Measurements from ENCODE around the gene MROH2A. TPM values are rescaled to one million over a fixed set of nuclear protein-coding genes. Genes with fewer than 3 reads are reported as not detected.

MROH2A gene
- total RNA-seq, 1 donor from 2014 or later: not detected

DNA sequence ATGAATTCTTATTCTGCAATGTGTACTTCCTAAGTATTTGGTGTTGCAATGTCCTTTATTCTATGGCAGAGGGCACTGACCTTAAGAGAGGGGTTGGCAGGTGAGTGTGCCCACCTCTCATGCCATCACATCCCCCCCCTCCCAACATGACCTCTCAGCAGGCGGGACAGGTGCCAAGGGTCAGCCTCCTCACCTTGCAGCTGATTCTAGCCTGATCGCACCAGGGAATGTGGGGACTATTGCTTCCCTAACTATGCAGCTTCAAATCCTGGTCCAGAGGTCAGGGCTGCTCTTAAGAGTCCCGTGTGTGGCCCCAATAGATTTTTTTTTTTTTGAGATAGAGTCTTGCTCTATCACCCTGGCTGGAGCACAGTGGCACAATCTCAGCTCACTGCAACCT, 66.7 kb downstream of the MROH2A start:
- TF ChIP-seq, protein P1, sequence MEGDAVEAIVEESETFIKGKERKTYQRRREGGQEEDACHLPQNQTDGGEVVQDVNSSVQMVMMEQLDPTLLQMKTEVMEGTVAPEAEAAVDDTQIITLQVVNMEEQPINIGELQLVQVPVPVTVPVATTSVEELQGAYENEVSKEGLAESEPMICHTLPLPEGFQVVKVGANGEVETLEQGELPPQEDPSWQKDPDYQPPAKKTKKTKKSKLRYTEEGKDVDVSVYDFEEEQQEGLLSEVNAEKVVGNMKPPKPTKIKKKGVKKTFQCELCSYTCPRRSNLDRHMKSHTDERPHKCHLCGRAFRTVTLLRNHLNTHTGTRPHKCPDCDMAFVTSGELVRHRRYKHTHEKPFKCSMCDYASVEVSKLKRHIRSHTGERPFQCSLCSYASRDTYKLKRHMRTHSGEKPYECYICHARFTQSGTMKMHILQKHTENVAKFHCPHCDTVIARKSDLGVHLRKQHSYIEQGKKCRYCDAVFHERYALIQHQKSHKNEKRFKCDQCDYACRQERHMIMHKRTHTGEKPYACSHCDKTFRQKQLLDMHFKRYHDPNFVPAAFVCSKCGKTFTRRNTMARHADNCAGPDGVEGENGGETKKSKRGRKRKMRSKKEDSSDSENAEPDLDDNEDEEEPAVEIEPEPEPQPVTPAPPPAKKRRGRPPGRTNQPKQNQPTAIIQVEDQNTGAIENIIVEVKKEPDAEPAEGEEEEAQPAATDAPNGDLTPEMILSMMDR (conservative IDR thresholded peaks at IDR 0.05; ENCODE audit: low read depth, low read length): no peak
- no peak overlapping the region for H3K4me3 ChIP-seq (ENCODE audit: low read depth, low read length)
- no peak for DNase-seq (ENCODE audit: low read depth)

DNA sequence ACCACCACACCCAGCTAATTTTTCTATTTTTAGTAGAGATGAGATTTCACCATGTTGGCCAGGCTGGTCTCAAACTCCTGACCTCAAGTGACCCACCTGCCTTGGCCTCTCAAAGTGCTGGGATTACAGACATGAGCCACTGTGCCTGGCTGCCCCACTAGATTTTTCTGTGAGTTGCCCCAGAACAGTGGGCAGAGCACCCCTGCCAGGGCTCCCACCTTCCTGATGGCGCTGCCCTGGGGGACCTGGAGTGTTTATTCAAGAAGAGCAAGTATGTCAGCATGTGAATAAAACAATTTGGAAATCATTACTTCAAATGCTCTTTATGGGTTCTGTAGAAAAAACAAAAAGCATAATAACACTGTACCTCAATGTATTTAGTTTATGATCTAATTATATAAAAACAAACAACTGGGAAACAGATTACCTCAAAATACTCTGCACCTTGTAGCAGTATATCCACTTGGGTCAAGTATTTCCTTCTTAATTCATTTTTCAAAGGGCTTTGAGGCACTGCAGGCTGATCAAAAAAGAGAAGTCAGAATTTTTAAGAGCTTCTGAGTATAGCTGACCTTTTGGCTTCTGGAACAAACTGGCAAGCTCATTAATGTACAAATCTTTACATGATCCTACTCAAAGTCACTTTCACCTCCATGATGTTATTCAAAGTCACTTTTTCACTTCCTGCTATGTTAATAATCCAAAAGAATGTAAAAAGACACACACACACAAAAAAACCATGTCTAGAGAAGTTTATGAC, 67.4 kb downstream of the MROH2A start:
- no peak overlapping the region for H3K4me3 ChIP-seq (ENCODE audit: low read depth, low read length)
- no peak for DNase-seq (ENCODE audit: low read depth)
- TF ChIP-seq, protein P1 (conservative IDR thresholded peaks at IDR 0.05; ENCODE audit: low read depth, low read length): no peak

DNA sequence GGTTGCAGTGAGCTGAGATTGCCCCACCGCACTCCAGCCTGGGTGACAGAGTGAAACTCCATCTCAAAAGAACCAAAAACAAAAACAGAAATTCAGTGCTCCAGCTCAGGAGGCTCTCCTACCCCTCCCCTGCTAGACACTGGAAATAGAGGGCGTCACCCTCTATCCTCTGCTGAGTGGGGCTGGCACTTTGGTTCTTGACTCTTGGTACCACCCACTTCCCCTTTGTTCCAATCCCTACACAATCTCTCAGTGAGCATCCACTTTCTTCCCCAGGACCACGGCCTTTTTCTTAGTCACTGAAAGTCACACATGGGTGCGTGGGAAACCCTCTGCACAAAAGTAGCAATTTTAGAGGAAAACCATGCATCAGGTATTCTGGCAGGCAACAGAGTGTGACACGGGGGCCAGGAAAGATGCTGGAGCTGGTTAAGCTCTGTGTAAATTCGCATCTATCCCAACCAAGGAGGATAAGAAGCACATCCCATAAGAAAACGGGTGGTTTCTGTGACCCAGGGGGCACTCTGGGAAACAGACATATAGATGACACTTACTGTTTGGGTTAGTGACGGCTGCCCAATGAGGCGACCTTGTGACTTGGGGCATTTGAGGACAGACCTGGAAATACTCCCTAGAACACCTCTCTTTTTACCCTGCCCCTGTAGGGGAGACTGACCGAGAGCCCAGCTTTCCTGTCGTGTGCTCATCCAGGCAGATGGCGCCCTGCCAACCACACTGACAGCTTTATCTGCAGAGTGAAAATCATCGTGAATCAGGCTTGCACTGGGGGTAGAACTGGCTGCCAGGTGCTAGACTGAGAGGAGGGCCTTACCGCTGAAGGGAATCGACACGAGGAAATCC, 68.5 kb downstream of the MROH2A start:
- DNase-seq (ENCODE audit: low read depth): no peak
- H3K4me3 ChIP-seq (ENCODE audit: low read depth, low read length): no peak overlapping the region
- TF ChIP-seq, protein P1 (conservative IDR thresholded peaks at IDR 0.05; ENCODE audit: low read depth, low read length): no peak

DNA sequence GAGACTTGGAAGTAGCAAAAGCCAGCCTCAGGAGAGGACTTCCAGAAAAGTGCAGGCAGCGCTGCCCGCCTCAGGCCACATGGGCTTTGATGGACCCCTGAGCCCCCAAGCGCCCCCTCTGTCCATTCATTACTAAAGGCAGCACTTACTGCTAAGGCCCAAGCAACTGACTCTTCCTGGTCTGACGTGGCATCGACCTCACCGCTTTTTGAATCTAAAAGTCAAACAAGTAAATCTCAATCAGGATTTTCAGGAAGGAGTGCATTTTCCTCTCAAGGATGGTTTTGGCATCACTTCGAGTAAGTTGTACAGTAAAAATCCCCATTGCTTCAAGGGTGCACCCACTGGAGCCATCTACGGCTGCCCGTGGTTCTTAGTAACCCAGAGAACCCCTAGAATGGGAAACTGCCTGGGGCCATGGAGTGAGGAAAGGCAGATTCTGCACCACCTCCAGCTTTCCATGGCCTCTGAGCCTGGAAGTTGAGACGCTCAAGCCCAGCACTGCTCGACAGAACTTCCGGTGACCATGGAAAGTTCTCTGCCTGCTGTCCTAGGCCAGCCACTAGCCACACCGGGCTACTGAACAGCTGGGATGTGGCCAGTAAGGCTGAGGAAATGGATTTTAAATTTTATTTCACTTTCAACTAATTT, 69.2 kb downstream of the MROH2A start:
- no peak overlapping the region for H3K4me3 ChIP-seq (ENCODE audit: low read depth, low read length)
- no peak for DNase-seq (ENCODE audit: low read depth)
- TF ChIP-seq, protein P1 (conservative IDR thresholded peaks at IDR 0.05; ENCODE audit: low read depth, low read length): no peak

DNA sequence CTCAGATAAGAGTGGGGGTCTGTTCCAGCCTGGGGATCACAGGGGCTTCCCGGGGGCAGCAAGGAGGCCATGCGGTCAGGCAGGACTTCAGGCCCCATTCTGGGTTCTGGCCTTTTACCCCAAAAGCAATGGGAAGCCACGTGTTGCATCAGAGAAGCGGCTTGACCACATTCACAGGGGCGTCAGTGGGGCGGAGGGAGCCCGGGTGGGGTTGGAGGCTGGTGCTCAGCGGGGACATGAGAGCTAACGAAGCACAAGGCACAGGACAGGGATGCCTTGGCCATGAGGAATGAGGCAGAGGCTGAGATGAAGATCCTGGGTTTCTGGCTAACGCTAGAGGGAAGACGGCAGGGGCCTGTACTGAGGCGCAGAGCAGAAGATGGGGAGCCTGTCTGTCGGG, 70.1 kb downstream of the MROH2A start:
- H3K4me3 ChIP-seq (ENCODE audit: low read depth, low read length): no peak overlapping the region
- TF ChIP-seq, protein P1 (conservative IDR thresholded peaks at IDR 0.05; ENCODE audit: low read depth, low read length): no peak
- DNase-seq (ENCODE audit: low read depth): no peak

DNA sequence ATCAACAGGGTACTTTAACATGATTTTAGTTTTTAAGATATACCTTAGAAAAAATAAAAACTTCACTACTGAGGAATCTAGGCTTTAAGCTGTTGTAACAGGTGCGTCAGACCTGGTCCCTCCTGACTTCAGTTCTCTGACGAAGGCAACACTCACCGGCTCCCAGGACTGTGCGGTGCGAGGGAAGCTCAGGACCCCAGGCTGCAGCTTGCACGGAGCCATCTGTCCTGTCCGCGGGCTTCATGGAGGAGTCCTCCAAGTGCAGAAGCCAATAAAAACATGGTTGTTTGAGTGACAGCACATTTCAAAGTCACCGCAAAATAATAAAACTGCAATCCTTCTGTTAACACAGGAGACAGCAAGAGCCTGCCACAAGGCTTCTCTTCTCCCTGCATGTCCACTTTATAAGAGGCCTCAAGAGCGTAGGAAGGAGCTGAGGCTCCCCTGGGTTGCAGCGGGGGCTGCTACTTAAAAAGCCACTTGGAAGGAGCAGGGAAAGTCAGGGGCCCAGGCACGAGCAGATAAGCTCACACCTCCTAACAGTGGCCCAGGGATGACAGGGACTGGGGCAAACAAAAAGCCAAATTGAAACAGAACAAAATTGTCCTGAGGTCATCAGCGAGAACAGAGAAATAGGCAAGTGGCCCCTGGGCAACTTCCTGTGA, 71.6 kb downstream of the MROH2A start:
- no peak overlapping the region for H3K4me3 ChIP-seq (ENCODE audit: low read depth, low read length)
- no peak for DNase-seq (ENCODE audit: low read depth)
- TF ChIP-seq, protein P1 (conservative IDR thresholded peaks at IDR 0.05; ENCODE audit: low read depth, low read length): no peak

Measured in epithelial cell of proximal tubule (primary cell).